ENCODE measurements around the gene LOXL1. TPM values are rescaled to one million over a fixed set of nuclear protein-coding genes. Genes with fewer than 3 reads are reported as not detected.

LOXL1 gene
- total RNA-seq, 1 experiment from 2014 or later, result 117 TPM

GRCh38 chr15:73954188-73955145 lies 28.2 kb downstream of the LOXL1 start:
- Histone ChIP-seq H3K4me3 (ENCODE audit: low read depth, low read length, poor library complexity, severe bottlenecking) (no peak overlapping the region), H3K27ac (ENCODE audit: low read depth, low read length, poor library complexity, severe bottlenecking) (no peak overlapping the region), H3K36me3 (ENCODE audit: insufficient read depth, low read length, poor library complexity, severe bottlenecking) (peaks cover 14% of the 10 kb centered on the region), H3K27me3 (replicated peaks; ENCODE audit: insufficient read depth, low read depth, low read length, poor library complexity) (no peaks in the 10 kb centered on the region), H3K9me3 (ENCODE audit: low read depth, low read length, poor library complexity, severe bottlenecking) (no peaks in the 10 kb centered on the region), H3K4me1 (ENCODE audit: insufficient read depth, low read length, poor library complexity, severe bottlenecking) (peaks cover 23% of the 10 kb centered on the region)
- no TSS peak for BruUV-seq (replicated peaks)
- no peak for DNase-seq (ENCODE audit: low spot score)
- TF ChIP-seq EZH2 (IDR thresholded peaks at IDR 0.05; ENCODE audit: borderline replicate concordance, low read depth, low read length, poor library complexity, severe bottlenecking), result no peak
- TF ChIP-seq CTCF (conservative IDR thresholded peaks at IDR 0.05; ENCODE audit: low read depth, low read length), result no peak
- ChIA-PET CTCF (no interaction called here), POLR2A (ENCODE audit: low non-redundant PET) (no interaction called here)
- intact Hi-C loops (cut with micrococcal nuclease; ENCODE audit: unreplicated experiment), result no loop called here

GRCh38 chr15:73955326-73955725 lies 29.1 kb downstream of the LOXL1 start:
- intact Hi-C loops (cut with micrococcal nuclease; ENCODE audit: unreplicated experiment), result no loop called here
- Histone ChIP-seq H3K4me1 (ENCODE audit: insufficient read depth, low read length, poor library complexity, severe bottlenecking) (peaks cover 19% of the 10 kb centered on the region), H3K27ac (ENCODE audit: low read depth, low read length, poor library complexity, severe bottlenecking) (no peak overlapping the region), H3K9me3 (ENCODE audit: low read depth, low read length, poor library complexity, severe bottlenecking) (no peaks in the 10 kb centered on the region), H3K4me3 (ENCODE audit: low read depth, low read length, poor library complexity, severe bottlenecking) (no peak overlapping the region), H3K27me3 (replicated peaks; ENCODE audit: insufficient read depth, low read depth, low read length, poor library complexity) (no peaks in the 10 kb centered on the region), H3K36me3 (ENCODE audit: insufficient read depth, low read length, poor library complexity, severe bottlenecking) (peaks cover 8% of the 10 kb centered on the region)
- ChIA-PET POLR2A (ENCODE audit: low non-redundant PET) (no interaction called here), CTCF (no interaction called here)
- TF ChIP-seq CTCF (conservative IDR thresholded peaks at IDR 0.05; ENCODE audit: low read depth, low read length) (no peak), EZH2 (IDR thresholded peaks at IDR 0.05; ENCODE audit: borderline replicate concordance, low read depth, low read length, poor library complexity, severe bottlenecking) (no peak)
- BruUV-seq (replicated peaks), result no TSS peak
- DNase-seq (ENCODE audit: low spot score), result no peak

- no TSS peak for BruUV-seq (replicated peaks)
- TF ChIP-seq EZH2 (IDR thresholded peaks at IDR 0.05; ENCODE audit: borderline replicate concordance, low read depth, low read length, poor library complexity, severe bottlenecking), result no peak
- TF ChIP-seq CTCF (conservative IDR thresholded peaks at IDR 0.05; ENCODE audit: low read depth, low read length), result no peak
- no peaks in the 10 kb centered on the region for H3K27me3 ChIP-seq (replicated peaks; ENCODE audit: insufficient read depth, low read depth, low read length, poor library complexity)
- ChIA-PET POLR2A (ENCODE audit: low non-redundant PET) (no interaction called here), CTCF (no interaction called here)
- no peak for DNase-seq (ENCODE audit: low spot score)
- H3K9me3 ChIP-seq (ENCODE audit: low read depth, low read length, poor library complexity, severe bottlenecking), result no peaks in the 10 kb centered on the region
- H3K27ac ChIP-seq (ENCODE audit: low read depth, low read length, poor library complexity, severe bottlenecking), result no peak overlapping the region
- no peak overlapping the region for H3K4me3 ChIP-seq (ENCODE audit: low read depth, low read length, poor library complexity, severe bottlenecking)
- H3K4me1 ChIP-seq (ENCODE audit: insufficient read depth, low read length, poor library complexity, severe bottlenecking), result peaks cover 11% of the 10 kb centered on the region
- H3K36me3 ChIP-seq (ENCODE audit: insufficient read depth, low read length, poor library complexity, severe bottlenecking), result peaks cover 8% of the 10 kb centered on the region
- intact Hi-C loops (cut with micrococcal nuclease; ENCODE audit: unreplicated experiment), result no loop called here
Observed at GRCh38 chr15:73955861-73956742, 29.8 kb downstream of the LOXL1 start.

Data from A673 (cell line).